Measurements from ENCODE around the gene SYNE1. TPM values are rescaled to one million over a fixed set of nuclear protein-coding genes. Genes with fewer than 3 reads are reported as not detected.

SYNE1 gene
- total RNA-seq, 1 donor = 101 TPM

- no peak overlapping the region for H3K4me3 ChIP-seq (ENCODE audit: low read depth, low read length)
- DNase-seq (ENCODE audit: low read depth) = no peak
- TF ChIP-seq, protein P1, sequence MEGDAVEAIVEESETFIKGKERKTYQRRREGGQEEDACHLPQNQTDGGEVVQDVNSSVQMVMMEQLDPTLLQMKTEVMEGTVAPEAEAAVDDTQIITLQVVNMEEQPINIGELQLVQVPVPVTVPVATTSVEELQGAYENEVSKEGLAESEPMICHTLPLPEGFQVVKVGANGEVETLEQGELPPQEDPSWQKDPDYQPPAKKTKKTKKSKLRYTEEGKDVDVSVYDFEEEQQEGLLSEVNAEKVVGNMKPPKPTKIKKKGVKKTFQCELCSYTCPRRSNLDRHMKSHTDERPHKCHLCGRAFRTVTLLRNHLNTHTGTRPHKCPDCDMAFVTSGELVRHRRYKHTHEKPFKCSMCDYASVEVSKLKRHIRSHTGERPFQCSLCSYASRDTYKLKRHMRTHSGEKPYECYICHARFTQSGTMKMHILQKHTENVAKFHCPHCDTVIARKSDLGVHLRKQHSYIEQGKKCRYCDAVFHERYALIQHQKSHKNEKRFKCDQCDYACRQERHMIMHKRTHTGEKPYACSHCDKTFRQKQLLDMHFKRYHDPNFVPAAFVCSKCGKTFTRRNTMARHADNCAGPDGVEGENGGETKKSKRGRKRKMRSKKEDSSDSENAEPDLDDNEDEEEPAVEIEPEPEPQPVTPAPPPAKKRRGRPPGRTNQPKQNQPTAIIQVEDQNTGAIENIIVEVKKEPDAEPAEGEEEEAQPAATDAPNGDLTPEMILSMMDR (IDR thresholded peaks at IDR 0.05; ENCODE audit: insufficient read depth, low read depth, low read length) = no peak
These were observed 543.5 kb downstream of the SYNE1 start for GRCh38 chr6:152093711-152094110.

DNA sequence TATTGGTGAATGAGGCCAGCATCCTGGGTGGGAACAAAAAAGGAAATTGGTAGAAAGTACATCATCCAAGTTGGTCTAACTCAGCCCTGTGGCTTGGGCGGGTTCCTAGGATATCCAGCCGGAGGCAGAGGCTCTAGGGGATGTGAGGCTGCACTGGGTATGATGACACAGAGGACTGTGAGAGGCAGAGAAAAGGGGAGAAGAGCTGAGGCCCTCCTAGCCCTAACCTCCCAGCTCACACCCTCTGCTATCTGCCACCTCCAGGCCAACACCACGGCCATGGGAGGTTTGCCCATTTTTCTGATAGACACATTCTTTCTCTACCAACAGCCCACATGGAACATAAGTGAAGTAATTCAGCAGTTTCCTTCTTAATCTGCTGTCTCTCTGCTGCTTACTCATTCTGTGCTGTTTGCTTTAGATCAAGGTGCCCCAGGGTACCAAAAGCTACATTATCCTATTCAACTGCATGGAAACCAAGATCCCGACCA, 545.3 kb downstream of the SYNE1 start:
- no peak overlapping the region for H3K4me3 ChIP-seq (ENCODE audit: low read depth, low read length)
- TF ChIP-seq, protein P1 (IDR thresholded peaks at IDR 0.05; ENCODE audit: insufficient read depth, low read depth, low read length) = no peak
- peak; percentile 24 for DNase-seq (ENCODE audit: low read depth)

- DNase-seq (ENCODE audit: low read depth) = no peak
These were observed 546.0 kb downstream of the SYNE1 start for GRCh38 chr6:152091201-152091600.

GRCh38 chr6:152089992-152090391, 547.2 kb downstream of the SYNE1 start:
- no peak overlapping the region for H3K4me3 ChIP-seq (ENCODE audit: low read depth, low read length)
- peak; percentile 24 for DNase-seq (ENCODE audit: low read depth)
- TF ChIP-seq, protein P1 (IDR thresholded peaks at IDR 0.05; ENCODE audit: insufficient read depth, low read depth, low read length) = no peak

More at GRCh38 chr6:152091201-152091600, 546.0 kb downstream of the SYNE1 start:
- H3K4me3 ChIP-seq (ENCODE audit: low read depth, low read length) = no peak overlapping the region
- TF ChIP-seq, protein P1 (IDR thresholded peaks at IDR 0.05; ENCODE audit: insufficient read depth, low read depth, low read length) = no peak

GRCh38 chr6:152087701-152088100, 549.5 kb downstream of the SYNE1 start:
- DNase-seq (ENCODE audit: low read depth) = no peak
- H3K4me3 ChIP-seq (ENCODE audit: low read depth, low read length) = no peak overlapping the region
- TF ChIP-seq, protein P1 (IDR thresholded peaks at IDR 0.05; ENCODE audit: insufficient read depth, low read depth, low read length) = no peak

DNA sequence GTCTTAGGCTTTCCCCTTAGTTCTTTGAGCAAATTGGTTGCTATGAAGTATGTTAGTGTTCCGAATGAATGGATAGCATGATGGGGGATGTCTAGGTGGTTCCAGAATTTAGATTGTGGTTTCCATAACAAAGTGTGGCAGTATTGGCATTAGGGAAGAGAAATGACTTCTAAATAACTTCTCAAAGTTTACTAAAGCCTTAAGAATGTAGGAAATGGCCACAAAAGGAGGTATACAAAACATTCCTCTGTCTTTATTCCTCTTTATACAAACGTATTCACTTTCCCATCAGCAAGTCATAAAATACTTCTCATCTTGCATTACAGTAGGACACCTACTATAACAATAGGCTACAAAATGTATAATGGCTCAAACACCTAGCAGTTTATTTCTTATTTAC, 550.1 kb downstream of the SYNE1 start:
- DNase-seq (ENCODE audit: low read depth) = no peak
- TF ChIP-seq, protein P1 (IDR thresholded peaks at IDR 0.05; ENCODE audit: insufficient read depth, low read depth, low read length) = no peak
- no peak overlapping the region for H3K4me3 ChIP-seq (ENCODE audit: low read depth, low read length)

DNA sequence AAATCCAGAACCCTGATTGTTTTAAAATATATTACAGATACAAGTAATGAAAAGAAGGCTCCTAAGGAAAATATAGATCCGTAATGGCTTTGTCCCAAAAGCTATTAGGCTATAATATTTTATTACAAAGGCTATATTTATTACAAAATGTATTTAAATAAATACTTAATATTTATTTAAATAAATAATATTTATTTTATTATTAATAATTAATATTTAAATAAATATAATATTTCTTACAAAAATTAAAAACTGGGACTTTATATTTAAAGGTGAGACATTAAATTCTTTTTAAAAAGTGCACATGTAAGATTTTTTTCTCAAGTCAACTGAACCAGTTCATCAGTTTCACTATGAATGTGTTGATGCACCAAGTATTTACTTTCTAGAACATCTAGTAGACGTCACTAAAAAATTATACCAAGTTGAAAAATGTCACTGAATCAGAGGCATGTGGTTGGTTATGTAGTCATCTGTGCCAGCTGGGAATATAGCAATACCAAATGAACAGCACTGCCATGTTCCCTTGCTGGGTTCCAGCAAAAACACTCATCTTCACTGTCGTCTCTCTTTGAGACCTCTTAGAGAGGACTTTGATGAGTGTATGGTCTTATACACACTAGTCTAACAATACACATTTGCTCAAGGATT, 550.8 kb downstream of the SYNE1 start:
- TF ChIP-seq, protein P1 (IDR thresholded peaks at IDR 0.05; ENCODE audit: insufficient read depth, low read depth, low read length) = no peak
- no peak overlapping the region for H3K4me3 ChIP-seq (ENCODE audit: low read depth, low read length)
- no peak for DNase-seq (ENCODE audit: low read depth)

All from fibroblast of villous mesenchyme (primary cell).